A549 treated with Mapracorat at 1 μM for 4 hours (cell line): Measurements from ENCODE around the gene ZBED4. TPM values are rescaled to one million over a fixed set of nuclear protein-coding genes. Genes with fewer than 3 reads are reported as not detected.

ENCODE experiments used
- total RNA-seq: library from RNA; stranded (reverse); fragments of 200-300 nt; extraction: Qiagen RNA extraction; gene quantifications from 5 replicates; pipeline ENCODE4 v1.2.3, GENCODE V29; 2022

Gene ZBED4, protein sequence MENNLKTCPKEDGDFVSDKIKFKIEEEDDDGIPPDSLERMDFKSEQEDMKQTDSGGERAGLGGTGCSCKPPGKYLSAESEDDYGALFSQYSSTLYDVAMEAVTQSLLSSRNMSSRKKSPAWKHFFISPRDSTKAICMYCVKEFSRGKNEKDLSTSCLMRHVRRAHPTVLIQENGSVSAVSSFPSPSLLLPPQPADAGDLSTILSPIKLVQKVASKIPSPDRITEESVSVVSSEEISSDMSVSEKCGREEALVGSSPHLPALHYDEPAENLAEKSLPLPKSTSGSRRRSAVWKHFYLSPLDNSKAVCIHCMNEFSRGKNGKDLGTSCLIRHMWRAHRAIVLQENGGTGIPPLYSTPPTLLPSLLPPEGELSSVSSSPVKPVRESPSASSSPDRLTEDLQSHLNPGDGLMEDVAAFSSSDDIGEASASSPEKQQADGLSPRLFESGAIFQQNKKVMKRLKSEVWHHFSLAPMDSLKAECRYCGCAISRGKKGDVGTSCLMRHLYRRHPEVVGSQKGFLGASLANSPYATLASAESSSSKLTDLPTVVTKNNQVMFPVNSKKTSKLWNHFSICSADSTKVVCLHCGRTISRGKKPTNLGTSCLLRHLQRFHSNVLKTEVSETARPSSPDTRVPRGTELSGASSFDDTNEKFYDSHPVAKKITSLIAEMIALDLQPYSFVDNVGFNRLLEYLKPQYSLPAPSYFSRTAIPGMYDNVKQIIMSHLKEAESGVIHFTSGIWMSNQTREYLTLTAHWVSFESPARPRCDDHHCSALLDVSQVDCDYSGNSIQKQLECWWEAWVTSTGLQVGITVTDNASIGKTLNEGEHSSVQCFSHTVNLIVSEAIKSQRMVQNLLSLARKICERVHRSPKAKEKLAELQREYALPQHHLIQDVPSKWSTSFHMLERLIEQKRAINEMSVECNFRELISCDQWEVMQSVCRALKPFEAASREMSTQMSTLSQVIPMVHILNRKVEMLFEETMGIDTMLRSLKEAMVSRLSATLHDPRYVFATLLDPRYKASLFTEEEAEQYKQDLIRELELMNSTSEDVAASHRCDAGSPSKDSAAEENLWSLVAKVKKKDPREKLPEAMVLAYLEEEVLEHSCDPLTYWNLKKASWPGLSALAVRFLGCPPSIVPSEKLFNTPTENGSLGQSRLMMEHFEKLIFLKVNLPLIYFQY
- 9.8 to 12.8 TPM (median 11.3 TPM) in 5 replicates for total RNA-seq

DNA sequence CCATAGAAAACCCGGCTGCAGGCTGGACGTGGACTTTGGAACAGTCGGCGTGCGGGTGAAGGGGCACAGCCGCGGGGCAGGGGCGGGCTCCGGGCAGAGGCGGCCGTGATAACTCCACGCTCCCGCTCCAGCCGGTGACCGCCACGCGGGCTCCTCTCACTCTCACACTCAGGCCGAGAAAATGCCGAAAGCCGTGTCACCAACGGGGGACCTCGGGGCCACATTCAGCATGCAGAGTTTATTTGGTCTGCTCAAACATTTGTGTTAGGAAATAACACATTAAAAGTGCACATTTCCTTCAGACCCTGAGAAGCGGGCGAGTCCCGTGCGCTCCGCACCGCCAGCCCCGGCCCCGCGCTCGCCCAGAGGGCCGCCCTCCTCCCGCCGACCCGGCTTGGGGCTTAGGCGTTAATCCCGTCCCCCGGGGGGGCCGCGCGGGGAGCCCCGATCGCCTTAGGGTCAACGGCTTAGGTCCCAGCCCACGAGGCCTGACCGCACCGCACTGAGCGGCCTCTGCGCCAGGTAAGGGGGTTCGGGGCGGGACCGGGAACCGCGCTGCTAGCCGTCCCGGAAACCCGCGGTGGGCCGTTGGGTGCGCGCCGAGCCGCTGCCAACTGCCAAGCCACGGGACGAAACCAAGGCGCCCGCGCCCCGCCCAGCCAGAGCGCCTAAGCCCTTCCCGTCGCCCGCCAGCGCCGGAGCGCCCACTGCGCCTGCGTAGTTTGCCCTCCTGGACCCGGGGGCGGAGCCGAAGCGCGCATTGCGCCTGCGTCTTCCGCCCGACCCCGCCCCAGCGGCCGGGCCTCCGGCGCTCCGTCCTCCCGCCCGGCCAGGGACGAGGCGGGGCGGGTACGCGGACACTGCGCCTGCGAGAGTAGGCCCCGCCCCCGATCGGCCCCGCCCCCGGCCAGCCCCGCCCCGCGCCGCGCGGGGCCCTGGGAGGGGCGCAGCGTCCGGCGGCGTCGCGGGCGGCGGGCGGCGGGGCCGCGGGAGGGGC lies at the start of gene ZBED4:
ZBED4 (plus strand) TSS at position 947 of the 997 bp plus-strand sequence. CDS start 29,819 bp downstream, outside the sequence.

DNA sequence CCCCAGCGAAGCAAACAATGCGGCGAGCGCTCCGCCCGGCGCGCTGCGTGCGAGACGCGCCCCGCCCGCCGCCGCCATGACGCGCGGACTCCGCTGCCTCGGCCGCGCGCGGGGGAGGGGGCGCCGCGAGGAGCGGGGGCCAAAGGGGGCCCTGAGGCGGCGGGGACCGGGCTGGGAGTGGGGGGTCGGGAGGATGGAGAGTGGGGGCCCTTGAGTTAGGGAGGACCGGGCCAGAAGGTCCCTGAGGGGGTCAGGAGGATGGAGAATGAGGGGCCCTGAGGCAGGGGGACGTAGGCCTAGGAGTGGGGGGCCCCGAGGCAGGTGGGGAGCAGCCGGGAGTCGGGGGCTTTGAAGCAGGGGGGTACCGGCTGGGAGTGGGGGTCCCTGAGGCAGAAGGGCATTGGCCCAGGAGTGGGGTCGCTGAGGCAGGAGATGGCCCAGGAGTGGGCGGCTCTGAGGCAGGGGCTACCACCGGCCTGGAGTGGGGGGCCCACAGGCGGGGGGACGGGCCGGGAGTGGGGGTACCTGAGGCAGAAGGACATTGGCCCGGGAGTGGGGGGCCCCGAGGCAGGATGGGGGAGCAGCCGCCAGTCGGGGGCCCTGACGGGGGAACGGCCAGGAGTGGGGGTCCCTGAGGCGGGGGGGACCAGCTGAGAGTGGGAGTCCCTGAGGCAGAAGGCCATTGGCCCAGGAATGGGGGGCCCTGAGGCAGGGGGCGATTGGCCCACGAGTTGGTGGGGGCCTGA lies 25.6 kb upstream of the ZBED4 start, which contains the start of gene BRD1:
BRD1 (minus strand) TSS at position 21 of the 746 bp plus-strand sequence. CDS start 3,556 bp downstream, outside the sequence.

DNA sequence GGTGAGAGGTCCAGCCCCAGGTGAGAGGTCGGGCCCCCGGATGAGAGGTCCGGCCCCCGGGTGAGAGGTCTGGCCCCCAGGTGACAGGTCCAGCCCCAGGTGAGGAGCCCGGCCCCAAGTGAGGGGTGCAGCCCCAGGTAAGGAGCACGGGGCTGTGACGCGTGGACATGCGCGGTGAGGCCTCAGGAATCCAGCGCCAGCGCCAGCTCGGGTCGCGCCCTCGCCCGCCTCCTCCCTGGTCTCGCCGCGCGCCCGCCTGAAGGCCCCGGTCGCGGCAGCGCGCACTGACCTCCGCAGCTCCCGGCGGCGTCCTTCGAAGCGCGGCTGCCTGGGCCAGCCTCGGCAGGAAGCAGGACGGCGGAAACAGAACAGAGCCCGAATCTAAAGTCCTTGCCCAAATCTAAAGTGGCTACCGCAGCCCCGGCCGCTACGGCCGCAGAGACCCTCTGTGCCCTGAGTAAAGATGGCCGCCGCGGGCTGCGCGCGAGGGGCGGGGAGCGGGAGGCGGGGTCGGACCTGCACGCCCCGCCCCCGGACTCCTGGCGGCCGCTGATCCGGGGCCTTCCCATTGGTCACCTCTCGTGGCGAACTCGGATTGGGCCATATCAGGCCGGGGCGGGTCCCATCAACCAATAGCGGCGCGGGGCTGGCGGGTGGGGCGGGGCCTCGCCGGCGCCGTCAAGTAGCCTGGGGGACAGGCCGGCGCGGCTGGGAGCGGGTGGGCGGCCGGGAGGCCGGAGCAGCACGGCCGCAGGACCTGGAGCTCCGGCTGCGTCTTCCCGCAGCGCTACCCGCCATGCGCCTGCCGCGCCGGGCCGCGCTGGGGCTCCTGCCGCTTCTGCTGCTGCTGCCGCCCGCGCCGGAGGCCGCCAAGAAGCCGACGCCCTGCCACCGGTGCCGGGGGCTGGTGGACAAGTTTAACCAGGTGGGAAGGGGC lies 64.6 kb downstream of the ZBED4 start, which contains the start of the genes ALG12 and CRELD2:
ALG12 (minus strand) TSS at position 465 of the 937 bp plus-strand sequence. CDS start 4,673 bp downstream, outside the sequence.
CRELD2 (plus strand) TSS at position 661 of the 937 bp plus-strand sequence; CDS start at position 797, 136 bp downstream.

Other genes starting within 250 kb of the ZBED4 start
- 12.0 to 16.0 TPM (median 15.0 TPM) in 5 replicates for gene BRD1, start 26.0 kb upstream of the ZBED4 start, total RNA-seq
- gene ALG12, start 64.6 kb downstream of the ZBED4 start, total RNA-seq = 6.0 to 13.7 TPM (median 11.4 TPM) in 5 replicates
- 21.1 to 32.6 TPM (median 27.6 TPM) in 5 replicates for gene CRELD2, start 64.8 kb downstream of the ZBED4 start, total RNA-seq
- 36.1 to 78.7 TPM (median 74.6 TPM) in 5 replicates for gene PIM3, start 106.9 kb downstream of the ZBED4 start, total RNA-seq
- 0.04 to 0.06 TPM (median 0.05 TPM) in 5 replicates for gene IL17REL, start 158.9 kb downstream of the ZBED4 start, total RNA-seq
- not detected in 5 replicates for gene TTLL8, start 204.5 kb downstream of the ZBED4 start, total RNA-seq
- gene MLC1, start 231.6 kb downstream of the ZBED4 start, total RNA-seq = not detected in 5 replicates
- not detected in 5 replicates for gene MOV10L1, start 236.2 kb downstream of the ZBED4 start, total RNA-seq